ENCODE data around the gene FOXN1. TPM values are rescaled to one million over a fixed set of nuclear protein-coding genes. Genes with fewer than 3 reads are reported as not detected.

The FOXN1 gene
- total RNA-seq, 1 donor from 2014 or later, result not detected

DNA sequence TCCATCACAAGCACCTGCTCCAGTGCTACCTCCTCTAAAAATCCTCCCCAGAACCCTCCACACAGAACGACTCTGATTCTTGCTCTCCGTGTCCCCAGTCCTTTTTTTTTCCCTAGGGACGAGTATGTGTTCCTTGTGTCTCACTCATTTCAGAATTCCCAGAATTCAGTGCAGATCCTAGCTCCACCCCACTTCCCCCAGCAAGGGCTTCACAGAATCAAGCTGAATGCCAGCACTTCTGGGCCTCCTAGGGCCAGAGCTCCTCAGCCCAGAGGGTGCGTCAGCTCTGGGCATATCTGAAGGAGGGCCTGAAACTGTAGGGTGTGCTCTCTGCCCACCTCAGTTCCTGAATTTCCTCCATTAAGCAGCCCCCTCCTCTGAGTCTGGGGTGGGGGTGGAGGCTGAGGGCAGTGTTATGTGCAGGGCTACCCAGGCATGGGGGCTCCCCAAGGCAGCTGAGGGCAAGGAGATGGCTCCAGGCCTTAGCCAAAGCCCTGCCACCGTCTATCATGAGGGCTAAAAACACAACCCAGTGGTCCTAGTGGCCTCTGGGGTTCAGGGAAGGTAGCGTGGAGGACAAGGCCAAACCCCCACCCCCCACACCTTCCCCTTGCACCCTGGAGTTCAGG lies 39.8 kb downstream of the FOXN1 start:
- no peak for DNase-seq (ENCODE audit: low read depth in 2 of 2)

GRCh38 chr17:28547096-28547622 lies 41.0 kb downstream of the FOXN1 start:
- DNase-seq (ENCODE audit: low read depth in 2 of 2), result no peak

GRCh38 chr17:28547623-28548416 lies 41.7 kb downstream of the FOXN1 start:
- DNase-seq (ENCODE audit: low read depth in 2 of 2), result peak; percentile 72 to 78

GRCh38 chr17:28548417-28549130 lies 42.4 kb downstream of the FOXN1 start:
- DNase-seq (ENCODE audit: low read depth in 2 of 2), result no peak

DNA sequence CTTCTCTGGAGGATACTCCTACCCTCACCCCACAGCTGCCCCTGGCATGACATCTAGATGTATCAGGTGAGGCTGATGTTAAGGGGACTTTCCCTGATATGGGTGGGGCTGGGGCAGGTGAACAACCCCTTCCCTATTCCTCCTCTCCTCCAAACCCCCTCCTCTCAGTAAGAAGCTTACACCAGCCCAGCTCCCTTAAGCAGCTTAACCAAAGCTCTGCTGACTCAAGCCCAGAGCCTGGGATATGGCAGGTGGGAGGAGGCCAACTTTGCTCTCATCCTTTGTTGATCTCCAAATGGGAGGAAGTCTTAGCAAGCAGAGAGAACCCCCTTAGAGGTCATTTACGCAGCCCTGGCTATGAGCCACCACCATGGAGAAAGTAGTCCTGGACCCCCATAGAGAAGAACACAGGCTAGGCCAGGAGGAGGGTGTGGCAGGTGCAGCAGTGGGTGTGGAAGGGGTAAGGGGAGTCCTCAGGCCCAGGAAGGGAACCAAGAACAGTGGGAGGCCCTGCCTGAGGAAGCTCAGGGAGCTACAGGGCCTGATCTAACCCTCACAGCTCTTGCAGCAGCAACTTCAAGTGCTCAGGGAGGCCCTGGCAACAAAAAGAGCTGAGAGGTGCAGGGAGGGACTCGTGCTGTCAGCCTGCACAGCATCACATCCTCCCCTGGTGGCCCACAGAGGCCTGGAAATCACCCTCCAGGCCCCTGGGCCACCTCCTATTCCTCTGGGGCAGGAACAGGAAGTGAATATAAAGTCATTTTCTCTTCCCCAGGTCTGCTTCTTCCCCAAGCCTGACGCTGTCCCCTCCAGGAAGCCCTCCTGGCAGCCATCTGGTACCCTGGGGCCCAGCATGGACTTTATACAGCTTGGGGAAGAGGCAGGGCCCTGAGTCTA lies 43.3 kb downstream of the FOXN1 start:
- no peak for DNase-seq (ENCODE audit: low read depth in 2 of 2)

- DNase-seq (ENCODE audit: low read depth in 2 of 2), result no peak
Observed at GRCh38 chr17:28550858-28551257, 44.7 kb downstream of the FOXN1 start.

- no peak for DNase-seq (ENCODE audit: low read depth in 2 of 2)
Observed at GRCh38 chr17:28551421-28552175, 45.5 kb downstream of the FOXN1 start.

- DNase-seq (ENCODE audit: low read depth in 2 of 2), result peak; percentile 57 to 73
Observed at GRCh38 chr17:28552176-28552999, 46.2 kb downstream of the FOXN1 start, which contains the start of gene UNC119. UNC119 (minus strand) TSS chr17:28552624; CDS start chr17:28552557, 67 bp downstream.

DNA sequence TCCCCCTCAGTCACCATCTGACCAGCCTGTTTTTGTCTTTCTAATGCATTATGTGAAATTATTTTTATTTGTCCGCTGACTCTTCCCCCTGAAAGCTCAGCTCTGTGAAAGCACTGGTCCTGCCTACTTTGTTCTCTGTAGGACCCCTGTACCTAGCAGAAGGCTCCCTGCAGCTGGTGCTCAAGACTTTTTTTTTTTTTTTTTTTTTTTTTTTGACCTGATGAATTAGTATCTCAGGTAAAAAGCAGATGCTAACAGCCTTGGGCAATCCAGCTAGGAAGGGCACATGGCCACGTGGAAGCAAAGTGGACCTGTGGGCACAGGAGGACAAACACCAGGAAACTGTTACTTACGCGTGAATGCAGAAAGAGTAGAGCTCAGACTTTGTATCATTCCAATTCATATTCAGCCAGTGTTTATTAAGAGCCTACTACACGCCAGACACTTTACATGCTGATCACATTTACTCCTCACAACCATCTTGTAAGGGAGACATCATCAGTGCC lies 46.9 kb downstream of the FOXN1 start:
- no peak for DNase-seq (ENCODE audit: low read depth in 2 of 2)

GRCh38 chr17:28554565-28554964 lies 48.4 kb downstream of the FOXN1 start:
- peak; percentile 25 to 40 for DNase-seq (ENCODE audit: low read depth in 2 of 2)

- no peak for DNase-seq (ENCODE audit: low read depth in 2 of 2)
Observed at GRCh38 chr17:28555022-28555421, 48.9 kb downstream of the FOXN1 start.

- peak; percentile 22 to 55 for DNase-seq (ENCODE audit: low read depth in 2 of 2)
Observed at GRCh38 chr17:28563475-28563874, 57.3 kb downstream of the FOXN1 start.

DNA sequence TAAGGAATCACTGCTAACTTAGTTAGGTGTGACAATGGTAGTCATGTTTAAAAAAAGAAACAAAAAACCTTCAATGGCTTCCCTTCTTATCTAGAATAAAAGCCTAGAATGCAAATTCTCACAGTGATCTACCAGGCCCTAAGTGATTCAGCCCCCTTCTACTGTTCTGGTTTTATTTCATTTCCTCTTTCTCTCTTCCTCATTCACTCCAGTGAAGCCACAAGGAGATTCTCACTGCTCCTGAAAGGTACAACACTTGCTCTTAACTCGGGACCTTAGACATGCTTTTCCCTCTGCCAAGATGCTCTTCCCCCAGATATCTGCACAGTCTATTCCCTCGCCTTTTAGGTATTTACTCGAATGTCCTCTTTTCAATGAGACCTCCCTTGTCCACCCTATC lies 61.5 kb downstream of the FOXN1 start:
- DNase-seq (ENCODE audit: low read depth in 2 of 2), result no peak

- no peak for DNase-seq (ENCODE audit: low read depth in 2 of 2)
Observed at GRCh38 chr17:28569446-28569845, 63.3 kb downstream of the FOXN1 start.

DNA sequence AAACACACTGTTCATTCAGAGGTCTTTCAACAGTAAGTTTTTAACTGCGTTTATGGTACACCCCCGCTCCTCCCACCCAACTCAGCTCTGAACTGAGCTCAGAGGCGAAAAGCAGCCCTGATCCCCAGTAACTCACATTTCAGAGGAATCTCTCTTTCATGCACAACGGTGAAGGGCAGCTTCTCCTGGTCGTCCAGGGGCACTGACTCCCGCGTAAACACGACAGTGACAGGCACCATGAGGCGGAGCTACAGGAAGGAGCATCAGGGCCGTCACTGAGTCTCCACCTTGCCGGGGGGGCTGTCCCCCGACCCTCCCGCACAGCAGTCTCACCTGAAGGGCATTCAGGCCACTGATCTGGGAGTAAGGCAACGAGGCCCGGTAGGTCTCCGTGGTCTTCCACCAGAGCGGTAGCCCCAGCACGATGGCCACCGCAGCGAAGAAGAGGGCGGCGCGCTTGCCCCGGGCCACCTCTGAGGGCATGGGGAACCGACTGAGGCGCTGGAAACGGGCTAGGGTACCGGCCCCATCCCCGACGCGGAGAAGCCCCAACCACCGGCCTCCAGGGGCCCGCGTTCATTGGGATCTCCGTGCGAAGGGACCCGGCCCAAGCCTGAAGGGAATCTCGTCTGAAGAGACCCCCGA lies 64.7 kb downstream of the FOXN1 start:
- DNase-seq (ENCODE audit: low read depth in 2 of 2), result peak in 1 of 2 donors; percentile 57

GRCh38 chr17:28571361-28572122 lies 65.4 kb downstream of the FOXN1 start, which contains the start of gene PIGS:
PIGS (minus strand) TSS chr17:28571524; CDS start chr17:28571496, 28 bp downstream.
- peak; percentile 92 to 94 for DNase-seq (ENCODE audit: low read depth in 2 of 2)

GRCh38 chr17:28572259-28573039 lies 66.3 kb downstream of the FOXN1 start:
- no peak for DNase-seq (ENCODE audit: low read depth in 2 of 2)
